Measurements from ENCODE around the gene SPATA1. TPM values are rescaled to one million over a fixed set of nuclear protein-coding genes. Genes with fewer than 3 reads are reported as not detected.
A peak's percentile ranks its signal among the peaks of the same experiment; 100 is the strongest.

SPATA1 gene
- total and polyA plus RNA-seq, 9 of the 15 experiments (the other 6 are each of a cell fraction or from before 2014, with no cell fraction given), result 0.79 to 2.9 (median 1.5) TPM

GRCh38 chr1:84478876-84479868 lies 27.0 kb upstream of the SPATA1 start, which contains the start of gene RPF1 (continued):
- TF ChIP-seq DEAF1 (CRISPR knock-in tag; IDR thresholded peaks at IDR 0.05) (no peak), CBX1 (IDR thresholded peaks at IDR 0.05; ENCODE audit: low read depth) (peak; percentile 91), ZNF584 (CRISPR knock-in tag; IDR thresholded peaks at IDR 0.05; ENCODE audit: low read depth) (peak; percentile 70; the same call in 1 of the 2 replicates), DDX20 (tag; IDR thresholded peaks at IDR 0.05; ENCODE audit: low read depth) (peak; percentile 88), GMEB1 (CRISPR knock-in tag; IDR thresholded peaks at IDR 0.05) (0 out of 2 replicates have a peak, but pooled peaks have one; percentile 11), CBX5 (IDR thresholded peaks at IDR 0.05; ENCODE audit: borderline replicate concordance, low read depth) (peak; percentile 44), SIN3A (IDR thresholded peaks at IDR 0.05; ENCODE audit: borderline replicate concordance in 2 of 2, control insufficient read depth in 1 of 2, low read depth in 2 of 2, low read length in 2 of 2) (peak; percentile 64 to 71; a peak in 2 of 4 replicates), PBX2 (CRISPR knock-in tag; IDR thresholded peaks at IDR 0.05; ENCODE audit: low read depth) (no peak), PBX2 (tag; conservative IDR thresholded peaks at IDR 0.05; ENCODE audit: low read depth) (no peak), PYGO2 (tag; IDR thresholded peaks at IDR 0.05) (0 out of 2 replicates have a peak, but pooled peaks have one; percentile 50), STAG1 (CRISPR knock-in tag; IDR thresholded peaks at IDR 0.05; ENCODE audit: borderline replicate concordance) (no peak), LCOR (CRISPR knock-in tag; IDR thresholded peaks at IDR 0.05) (peak; percentile 89), PTTG1 (tag; IDR thresholded peaks at IDR 0.05; ENCODE audit: low read depth) (peak; percentile 74), NFIC (IDR thresholded peaks at IDR 0.05) (peak; percentile 42), ZFX (CRISPR knock-in tag; IDR thresholded peaks at IDR 0.05) (peak; percentile 28; the same call in 1 of the 2 replicates), ZNF408 (CRISPR knock-in tag; IDR thresholded peaks at IDR 0.05; ENCODE audit: low read depth) (no peak), DMBX1 (CRISPR knock-in tag; IDR thresholded peaks at IDR 0.05; ENCODE audit: borderline replicate concordance) (peak; percentile 84; the same call in 1 of the 2 replicates), NR4A1 (CRISPR knock-in tag; IDR thresholded peaks at IDR 0.05) (no peak), NR4A1 (tag; IDR thresholded peaks at IDR 0.05) (no peak)
